Left ventricle myocardium inferior (tissue), 1 donor: ENCODE data around the gene GNG12. TPM values are rescaled to one million over a fixed set of nuclear protein-coding genes. Genes with fewer than 3 reads are reported as not detected.

Experiments used
- DNase-seq: peaks from one replicate; pipeline ENCODE4 v3.0.0-alpha.2; 2020
- H3K27ac ChIP-seq: fragments of 200-600 bp; replicated peaks from 2 replicates; pipeline ENCODE4 v1.8.0; 2021
- H3K27me3 ChIP-seq: fragments of 200-600 bp; 2 replicates; pipeline ENCODE4 v1.8.0; 2021; ENCODE audit warnings: low read depth
- H3K36me3 ChIP-seq: fragments of 200-600 bp; 2 replicates; pipeline ENCODE4 v1.8.0; 2021
- H3K4me1 ChIP-seq: fragments of 200-600 bp; 2 replicates; pipeline ENCODE4 v1.8.0; 2021
- H3K4me3 ChIP-seq: fragments of 200-600 bp; 2 replicates; pipeline ENCODE4 v1.8.0; 2021; ENCODE audit warnings: mild to moderate bottlenecking, moderate library complexity
- H3K9me3 ChIP-seq: fragments of 200-600 bp; replicated peaks from 2 replicates; pipeline ENCODE4 v1.8.0; 2021
- CTCF ChIP-seq: fragments of 200-600 bp; IDR thresholded peaks from 2 replicates; pipeline ENCODE4 v1.8.0; 2021; ENCODE audit warnings: antibody characterized with exemption, mild to moderate bottlenecking, borderline replicate concordance
- intact Hi-C: fragments of 100-400 bp; cut with micrococcal nuclease; formaldehyde crosslinking; loops from one replicate; pipeline ENCODE4 v1.11.0; 2022
- total RNA-seq: library from RNA; stranded (reverse); fragmentation: NEBNext Ultra II Directional; extraction: Animal tissue kit (Norgen Biotek cat#: 25700); gene quantifications from one replicate; pipeline ENCODE4 v1.2.1, GENCODE V29; 2021
- donor health status: DM: no; HTN: yes; CAD: no; lungs with severe emphysema.

GNG12 gene
- total RNA-seq, 1 donor from 2014 or later, result 35.1 TPM

DNA sequence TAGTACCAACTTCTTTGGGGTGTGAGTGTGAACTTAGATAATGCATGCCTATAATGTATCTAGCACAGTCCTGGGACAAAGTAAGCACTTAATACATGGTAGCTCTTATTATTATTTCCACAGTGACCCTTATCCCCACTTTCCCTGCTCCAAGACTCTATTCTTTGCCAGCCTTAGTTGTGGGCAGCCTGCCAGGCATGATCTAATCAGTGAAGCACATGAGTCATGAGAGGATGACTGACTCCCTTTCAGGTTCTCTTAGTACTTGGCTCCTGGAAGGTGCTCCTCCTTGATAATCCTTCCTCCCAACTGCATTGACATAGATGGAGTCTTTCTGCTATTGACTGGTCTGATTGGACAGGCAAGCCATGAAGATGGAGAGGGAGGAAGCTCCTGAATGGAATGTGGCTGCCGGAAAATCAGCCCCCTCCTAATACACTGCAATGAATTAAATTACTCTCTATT is 17.4 kb upstream of the GNG12 start:
- Histone ChIP-seq H3K9me3 (no peaks in the 10 kb centered on the region), H3K4me3 (no peak overlapping the region), H3K4me1 (peaks cover 11% of the 10 kb centered on the region), H3K36me3 (no peaks in the 10 kb centered on the region), H3K27ac (no peak overlapping the region), H3K27me3 (no peaks in the 10 kb centered on the region)
- intact Hi-C loops, result loop anchor here (5.0 kb wide), 1 partner anchor 262 kb away; no protein-coding TSS in a partner anchor
- TF ChIP-seq CTCF, result no peak
- peak; percentile 71 for DNase-seq

- peak; percentile 62 for TF ChIP-seq CTCF
- Histone ChIP-seq H3K27ac (no peak overlapping the region), H3K9me3 (no peaks in the 10 kb centered on the region), H3K27me3 (no peaks in the 10 kb centered on the region), H3K4me1 (peaks cover 11% of the 10 kb centered on the region), H3K36me3 (no peaks in the 10 kb centered on the region), H3K4me3 (no peak overlapping the region)
- intact Hi-C loops, result loop anchor here (5.0 kb wide), 1 partner anchor 262 kb away; no protein-coding TSS in a partner anchor
- no peak for DNase-seq
Observed at GRCh38 chr1:67850151-67850551, 16.9 kb upstream of the GNG12 start.

DNA sequence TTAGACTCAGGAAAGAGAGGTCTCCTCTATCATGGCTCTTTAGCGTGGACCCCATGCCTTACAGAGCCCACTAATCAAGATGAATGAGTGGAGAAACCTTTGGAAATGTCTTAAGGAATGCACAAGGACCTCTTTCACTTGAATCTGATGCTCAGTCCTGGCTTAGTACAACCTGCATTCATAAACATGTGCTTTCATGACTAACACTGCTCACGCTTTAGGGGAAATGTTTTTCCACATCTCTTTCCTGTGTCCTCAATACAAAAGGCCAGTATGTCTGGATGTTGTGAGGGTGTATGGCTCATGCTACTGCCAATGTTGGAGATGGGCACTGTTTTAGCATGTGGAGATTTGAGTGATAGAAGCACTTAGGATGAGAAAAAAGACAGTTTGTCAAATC is 14.2 kb upstream of the GNG12 start:
- intact Hi-C loops, result no loop called here
- TF ChIP-seq CTCF, result no peak
- H3K4me1 ChIP-seq, result peaks cover 11% of the 10 kb centered on the region
- no peak overlapping the region for H3K4me3 ChIP-seq
- H3K27me3 ChIP-seq, result no peaks in the 10 kb centered on the region
- H3K9me3 ChIP-seq, result no peaks in the 10 kb centered on the region
- H3K36me3 ChIP-seq, result no peaks in the 10 kb centered on the region
- DNase-seq, result no peak
- H3K27ac ChIP-seq, result no peak overlapping the region

DNA sequence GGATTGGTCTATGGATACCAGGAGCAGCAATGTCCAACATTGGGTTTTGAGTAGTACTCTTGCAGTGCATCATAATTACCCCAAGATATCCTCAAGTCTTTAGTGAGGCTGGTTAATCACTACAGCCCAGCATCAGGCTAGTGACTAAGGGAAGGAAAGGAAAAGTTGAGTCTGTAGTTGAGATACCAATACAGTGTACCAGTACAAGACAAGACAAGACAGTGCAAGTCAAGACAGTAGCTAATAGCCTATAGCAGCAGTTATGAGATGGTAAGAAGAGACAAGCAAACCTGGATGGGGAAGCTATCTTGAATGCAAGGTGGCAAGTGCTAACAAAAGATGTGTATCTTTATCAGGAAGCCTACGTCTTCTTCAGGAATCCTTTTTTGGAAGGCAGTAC is 13.3 kb upstream of the GNG12 start:
- no peak for TF ChIP-seq CTCF
- no peak for DNase-seq
- Histone ChIP-seq H3K4me3 (no peak overlapping the region), H3K27ac (no peak overlapping the region), H3K4me1 (peaks cover 12% of the 10 kb centered on the region), H3K36me3 (no peaks in the 10 kb centered on the region), H3K9me3 (no peaks in the 10 kb centered on the region), H3K27me3 (no peaks in the 10 kb centered on the region)
- intact Hi-C loops, result no loop called here

DNA sequence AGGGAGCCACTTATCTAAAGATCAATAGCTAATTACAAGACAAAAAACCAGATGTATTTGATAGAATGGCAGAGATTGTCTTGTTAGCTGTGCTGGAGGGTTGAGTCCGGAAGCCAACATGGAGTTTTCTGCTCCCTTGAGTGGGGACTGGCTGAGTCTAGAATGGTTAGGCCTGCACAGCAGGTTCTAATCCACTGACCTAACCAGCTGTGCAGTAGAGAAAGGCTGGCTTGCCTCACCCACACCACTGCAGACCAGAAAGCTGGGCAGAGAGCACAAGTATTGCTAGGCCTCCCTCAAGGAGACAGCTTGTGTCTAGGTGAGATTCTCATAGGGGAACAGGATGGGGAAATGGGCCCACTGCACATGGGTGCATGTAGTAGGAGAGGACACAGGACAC is 11.7 kb upstream of the GNG12 start:
- Histone ChIP-seq H3K9me3 (no peaks in the 10 kb centered on the region), H3K27ac (no peak overlapping the region), H3K4me3 (no peak overlapping the region), H3K27me3 (no peaks in the 10 kb centered on the region), H3K4me1 (peaks cover 17% of the 10 kb centered on the region), H3K36me3 (no peaks in the 10 kb centered on the region)
- TF ChIP-seq CTCF, result no peak
- no peak for DNase-seq
- intact Hi-C loops, result no loop called here
